SU-DHL-6 (cell line): ENCODE data around the gene GAL3ST1.

Source experiments
- H2AFZ ChIP-seq: fragments of 200-600 bp; sonication (generic); 2 replicates; pipeline ENCODE4 v1.6.1; 2014; ENCODE audit warnings: low read depth, mild to moderate bottlenecking, moderate library complexity, mixed read lengths, antibody characterized with exemption, low read length; ENCODE audit not compliant: severe bottlenecking
- H3F3A ChIP-seq: fragments of 200-600 bp; shearing (Covaris generic); 2 replicates; pipeline ENCODE4 v1.6.0; 2016; ENCODE audit warnings: antibody characterized with exemption, mild to moderate bottlenecking; ENCODE audit not compliant: insufficient read depth
- H3K27ac ChIP-seq: fragments of 200-600 bp; sonication (generic); 2 replicates; pipeline ENCODE4 v1.5.1; 2016; ENCODE audit warnings: low read depth, mild to moderate bottlenecking, low read length, moderate library complexity, mixed read lengths
- H3K27me3 ChIP-seq: fragments of 200-600 bp; sonication (generic), shearing (Covaris generic); 2 replicates; pipeline ENCODE4 v1.6.0; 2014; ENCODE audit warnings: mild to moderate bottlenecking, low read length
- H3K36me3 ChIP-seq: fragments of 200-600 bp; sonication (generic); 2 replicates; pipeline ENCODE4 v1.6.1; 2014; ENCODE audit warnings: mild to moderate bottlenecking, low read length, mixed read lengths
- H3K4me2 ChIP-seq: fragments of 300-600, 200-600 bp; shearing (Covaris generic), sonication (generic); 2 replicates; pipeline ENCODE4 v1.6.0; 2014; ENCODE audit warnings: low read length, low read depth, mild to moderate bottlenecking; ENCODE audit not compliant: poor library complexity, severe bottlenecking
- H3K4me3 ChIP-seq: fragments of 200-600 bp; sonication (generic); 2 replicates; pipeline ENCODE4 v1.5.1; 2014; ENCODE audit warnings: antibody characterized with exemption, low read length, mild to moderate bottlenecking, mixed read lengths; ENCODE audit not compliant: insufficient read depth, poor library complexity, severe bottlenecking
- H3K79me2 ChIP-seq: fragments of 200-600 bp; sonication (generic); 2 replicates; pipeline ENCODE4 v1.6.1; 2014; ENCODE audit warnings: mild to moderate bottlenecking, low read length, moderate library complexity; ENCODE audit not compliant: insufficient read depth
- H3K9ac ChIP-seq: fragments of 200-600 bp; sonication (generic); 2 replicates; pipeline ENCODE4 v1.7.0; 2014; ENCODE audit warnings: mild to moderate bottlenecking, low read length
- H3K9me2 ChIP-seq: fragments of 200-600 bp; sonication (generic); replicated peaks from 2 replicates; pipeline ENCODE4 v1.6.1; 2014; ENCODE audit warnings: low read length; ENCODE audit not compliant: insufficient read depth
- H3K9me3 ChIP-seq: fragments of 200-600 bp; sonication (generic); 2 replicates; pipeline ENCODE4 v1.6.1; 2014; ENCODE audit warnings: low read length, mixed read lengths; ENCODE audit not compliant: insufficient read depth
- H4K20me1 ChIP-seq: fragments of 200-600 bp; sonication (generic); 2 replicates; pipeline ENCODE4 v1.6.1; 2014; ENCODE audit warnings: low read depth, mild to moderate bottlenecking, antibody characterized with exemption, low read length, moderate library complexity, mixed read lengths
- CTCF ChIP-seq: fragments of 200-600 bp; sonication (generic); IDR thresholded peaks from one replicate; pipeline ENCODE4 v1.5.1; 2017; ENCODE audit warnings: antibody characterized with exemption, mild to moderate bottlenecking, low read length, moderate library complexity; ENCODE audit not compliant: insufficient read depth, poor library complexity, severe bottlenecking
- EZH2phosphoT487 ChIP-seq: fragments of 200-600 bp; sonication (generic), shearing (Covaris generic); conservative IDR thresholded peaks from 2 replicates; pipeline ENCODE4 v1.6.1; 2018; ENCODE audit warnings: mild to moderate bottlenecking, antibody characterized with exemption, low read length, moderate library complexity, mixed read lengths

GAL3ST1 gene

GRCh38 chr22:30519842-30520425 lies 54.5 kb downstream of the GAL3ST1 start:
- H3K9me2 ChIP-seq = no peaks in the 10 kb centered on the region
- H4K20me1 ChIP-seq = no peaks in the 10 kb centered on the region
- H3K9me3 ChIP-seq = no peaks in the 10 kb centered on the region
- no peak overlapping the region for H3K4me2 ChIP-seq
- H2AFZ ChIP-seq = no peak overlapping the region
- no peak overlapping the region for H3K27ac ChIP-seq
- TF ChIP-seq CTCF = no peak
- no peak for TF ChIP-seq EZH2phosphoT487
- H3F3A ChIP-seq = no peaks in the 10 kb centered on the region
- H3K79me2 ChIP-seq = no peaks in the 10 kb centered on the region
- H3K4me3 ChIP-seq = no peak overlapping the region
- H3K27me3 ChIP-seq = no peaks in the 10 kb centered on the region
- H3K36me3 ChIP-seq = no peaks in the 10 kb centered on the region
- H3K9ac ChIP-seq = no peak overlapping the region

GRCh38 chr22:30516731-30517130 lies 57.7 kb downstream of the GAL3ST1 start:
- no peak overlapping the region for H3K9ac ChIP-seq
- H2AFZ ChIP-seq = no peak overlapping the region

GRCh38 chr22:30516273-30516672 lies 58.2 kb downstream of the GAL3ST1 start:
- TF ChIP-seq EZH2phosphoT487 (no peak), CTCF (no peak)
- no peaks in the 10 kb centered on the region for H3F3A ChIP-seq
- no peaks in the 10 kb centered on the region for H3K36me3 ChIP-seq
- no peaks in the 10 kb centered on the region for H3K9me2 ChIP-seq
- H3K4me2 ChIP-seq = no peak overlapping the region
- no peak overlapping the region for H3K27ac ChIP-seq
- H3K79me2 ChIP-seq = no peaks in the 10 kb centered on the region
- H3K4me3 ChIP-seq = no peak overlapping the region
- no peaks in the 10 kb centered on the region for H3K9me3 ChIP-seq
- no peak overlapping the region for H3K9ac ChIP-seq
- no peaks in the 10 kb centered on the region for H4K20me1 ChIP-seq
- no peaks in the 10 kb centered on the region for H3K27me3 ChIP-seq
- no peak overlapping the region for H2AFZ ChIP-seq

More at GRCh38 chr22:30516731-30517130, 57.7 kb downstream of the GAL3ST1 start:
- H3K79me2 ChIP-seq = no peaks in the 10 kb centered on the region
- no peaks in the 10 kb centered on the region for H3K9me2 ChIP-seq
- H4K20me1 ChIP-seq = no peaks in the 10 kb centered on the region
- no peaks in the 10 kb centered on the region for H3K9me3 ChIP-seq
- no peaks in the 10 kb centered on the region for H3K27me3 ChIP-seq
- no peak overlapping the region for H3K27ac ChIP-seq
- no peak overlapping the region for H3K4me2 ChIP-seq
- no peak overlapping the region for H3K4me3 ChIP-seq
- H3K36me3 ChIP-seq = no peaks in the 10 kb centered on the region
- no peaks in the 10 kb centered on the region for H3F3A ChIP-seq
- TF ChIP-seq EZH2phosphoT487 (no peak), CTCF (no peak)
